Measurements from ENCODE around the gene ATP8B2.

Gene ATP8B2

GRCh38 chr1:154325583-154326545 lies 539 bp downstream of the ATP8B2 start:
- Histone ChIP-seq H3K27me3 (ENCODE audit: insufficient read depth, low read depth) (peaks cover 11% of the 10 kb centered on the region), H3K4me1 (ENCODE audit: low read depth, poor library complexity, severe bottlenecking) (peaks cover 44% of the 10 kb centered on the region), H3K4me3 (IDR thresholded peaks at IDR 0.05; ENCODE audit: insufficient read depth, low read depth, low read length) (peak overlapping the region; percentile 96), H3K27ac (peak overlapping the region; percentile 59), H3K79me2 (ENCODE audit: insufficient read depth, low read depth) (peaks cover 14% of the 10 kb centered on the region; the same call in 1 of the 2 replicates), H4K20me1 (ENCODE audit: insufficient read depth) (no peaks in the 10 kb centered on the region), H3K36me3 (ENCODE audit: insufficient read depth) (no peaks in the 10 kb centered on the region), H2AFZ (ENCODE audit: low read depth) (peak overlapping the region; percentile 86), H3K9ac (peak overlapping the region; percentile 70), H3K4me2 (peak overlapping the region; percentile 95)
- TF ChIP-seq, protein P1, sequence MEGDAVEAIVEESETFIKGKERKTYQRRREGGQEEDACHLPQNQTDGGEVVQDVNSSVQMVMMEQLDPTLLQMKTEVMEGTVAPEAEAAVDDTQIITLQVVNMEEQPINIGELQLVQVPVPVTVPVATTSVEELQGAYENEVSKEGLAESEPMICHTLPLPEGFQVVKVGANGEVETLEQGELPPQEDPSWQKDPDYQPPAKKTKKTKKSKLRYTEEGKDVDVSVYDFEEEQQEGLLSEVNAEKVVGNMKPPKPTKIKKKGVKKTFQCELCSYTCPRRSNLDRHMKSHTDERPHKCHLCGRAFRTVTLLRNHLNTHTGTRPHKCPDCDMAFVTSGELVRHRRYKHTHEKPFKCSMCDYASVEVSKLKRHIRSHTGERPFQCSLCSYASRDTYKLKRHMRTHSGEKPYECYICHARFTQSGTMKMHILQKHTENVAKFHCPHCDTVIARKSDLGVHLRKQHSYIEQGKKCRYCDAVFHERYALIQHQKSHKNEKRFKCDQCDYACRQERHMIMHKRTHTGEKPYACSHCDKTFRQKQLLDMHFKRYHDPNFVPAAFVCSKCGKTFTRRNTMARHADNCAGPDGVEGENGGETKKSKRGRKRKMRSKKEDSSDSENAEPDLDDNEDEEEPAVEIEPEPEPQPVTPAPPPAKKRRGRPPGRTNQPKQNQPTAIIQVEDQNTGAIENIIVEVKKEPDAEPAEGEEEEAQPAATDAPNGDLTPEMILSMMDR (conservative IDR thresholded peaks at IDR 0.05; ENCODE audit: low read depth, low read length) = peak; percentile 91

DNA sequence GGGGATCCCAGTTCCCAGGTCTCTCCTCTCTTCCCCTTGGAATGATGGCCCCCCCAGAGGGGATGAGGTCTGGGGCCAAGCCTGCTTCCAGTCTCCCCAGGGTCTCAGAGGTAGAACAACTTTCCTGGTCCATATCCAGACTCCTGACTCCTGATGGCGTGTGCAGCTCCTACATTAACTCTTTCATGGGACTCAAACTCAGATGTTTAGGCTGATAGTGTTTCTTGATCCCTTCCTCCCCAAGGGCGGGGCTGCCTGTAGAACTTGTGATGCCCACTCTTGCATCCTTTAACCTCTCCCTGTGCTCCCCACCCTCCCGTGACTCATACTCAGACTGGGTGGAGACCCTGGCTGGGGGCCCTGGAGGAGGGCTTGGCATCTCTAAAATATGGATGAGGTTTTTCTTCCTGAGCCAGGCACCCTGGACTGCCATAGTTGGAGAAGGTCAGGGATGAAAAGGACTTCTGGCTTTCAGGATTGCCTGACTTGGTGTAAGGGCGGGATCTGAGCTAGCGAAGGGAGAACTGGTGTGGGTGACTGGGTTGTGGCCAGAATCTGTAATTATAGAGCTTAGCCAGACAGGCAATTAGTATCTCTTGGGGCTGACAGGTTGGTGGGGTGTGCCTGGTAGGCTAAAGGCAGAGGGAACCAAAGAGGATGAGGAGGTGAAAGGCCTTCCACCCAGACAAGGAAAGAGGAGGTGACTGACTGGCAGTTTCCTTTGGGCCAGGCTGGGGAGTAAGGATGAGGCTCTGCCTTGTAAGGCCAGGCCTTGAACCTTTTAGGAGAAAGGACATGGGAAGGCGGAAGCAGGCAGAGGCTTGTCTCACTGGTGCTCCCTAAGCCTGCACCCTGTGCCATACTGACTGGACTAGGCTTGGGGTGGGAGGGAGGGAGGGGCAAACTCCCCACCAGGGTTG lies 1.5 kb downstream of the ATP8B2 start:
- peak overlapping the region; percentile 96 for H3K4me3 ChIP-seq (IDR thresholded peaks at IDR 0.05; ENCODE audit: insufficient read depth, low read depth, low read length)
- H4K20me1 ChIP-seq (ENCODE audit: insufficient read depth) = no peaks in the 10 kb centered on the region
- peaks cover 11% of the 10 kb centered on the region for H3K27me3 ChIP-seq (ENCODE audit: insufficient read depth, low read depth)
- H3K27ac ChIP-seq = peak overlapping the region; percentile 59
- H3K4me1 ChIP-seq (ENCODE audit: low read depth, poor library complexity, severe bottlenecking) = peaks cover 44% of the 10 kb centered on the region
- TF ChIP-seq, protein P1 (conservative IDR thresholded peaks at IDR 0.05; ENCODE audit: low read depth, low read length) = peak; percentile 59
- peak overlapping the region; percentile 95 for H3K4me2 ChIP-seq
- H3K9ac ChIP-seq = peak overlapping the region; percentile 70
- H3K79me2 ChIP-seq (ENCODE audit: insufficient read depth, low read depth) = peaks cover 14% of the 10 kb centered on the region; the same call in 1 of the 2 replicates
- H2AFZ ChIP-seq (ENCODE audit: low read depth) = peak overlapping the region; percentile 86
- H3K36me3 ChIP-seq (ENCODE audit: insufficient read depth) = peaks cover 4% of the 10 kb centered on the region; the same call in 1 of the 2 replicates

GRCh38 chr1:154327466-154328317 lies 2.4 kb downstream of the ATP8B2 start:
- H3K36me3 ChIP-seq (ENCODE audit: insufficient read depth) = peaks cover 4% of the 10 kb centered on the region; the same call in 1 of the 2 replicates
- H2AFZ ChIP-seq (ENCODE audit: low read depth) = peak overlapping the region; percentile 60; the same call in 1 of the 2 replicates
- peaks cover 14% of the 10 kb centered on the region; the same call in 1 of the 2 replicates for H3K79me2 ChIP-seq (ENCODE audit: insufficient read depth, low read depth)
- H3K27me3 ChIP-seq (ENCODE audit: insufficient read depth, low read depth) = peaks cover 11% of the 10 kb centered on the region
- peak overlapping the region; percentile 95 for H3K4me2 ChIP-seq
- peak overlapping the region; percentile 29; the same call in 1 of the 2 replicates for H3K9ac ChIP-seq
- peak overlapping the region; percentile 91 for H3K4me3 ChIP-seq (IDR thresholded peaks at IDR 0.05; ENCODE audit: insufficient read depth, low read depth, low read length)
- H4K20me1 ChIP-seq (ENCODE audit: insufficient read depth) = no peaks in the 10 kb centered on the region
- peak overlapping the region; percentile 39 for H3K27ac ChIP-seq
- TF ChIP-seq, protein P1 (conservative IDR thresholded peaks at IDR 0.05; ENCODE audit: low read depth, low read length) = no peak
- H3K4me1 ChIP-seq (ENCODE audit: low read depth, poor library complexity, severe bottlenecking) = peaks cover 44% of the 10 kb centered on the region
